ENCODE data around the gene PGS1.

The PGS1 gene

DNA sequence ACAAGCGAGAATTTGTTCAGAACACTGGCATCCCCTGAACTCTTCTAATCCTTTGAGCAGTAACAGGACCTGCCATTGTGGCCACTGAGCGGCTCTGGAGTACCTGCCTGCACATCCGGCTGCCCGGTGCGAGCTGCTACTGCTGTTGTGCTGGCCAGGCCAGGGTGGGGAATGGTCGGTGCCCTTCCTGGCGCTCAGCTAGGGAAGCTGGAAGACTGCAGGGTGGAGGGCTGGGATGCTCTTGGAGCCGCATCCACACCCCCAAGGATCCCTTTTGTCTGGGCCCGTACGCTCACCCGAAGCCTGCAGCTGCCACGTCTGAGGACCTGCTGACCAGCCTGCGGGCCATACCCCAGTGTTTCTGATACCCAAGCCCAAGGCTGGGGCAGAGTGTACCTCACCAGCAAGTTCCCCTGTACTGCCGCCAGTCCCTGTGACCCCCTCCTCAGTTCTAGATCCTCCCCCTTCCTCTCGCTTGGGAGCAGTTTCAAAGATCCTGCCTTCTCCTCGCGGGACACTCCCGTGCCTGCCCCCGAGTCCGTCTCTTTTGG, 49.7 kb downstream of the PGS1 start:
- DNase-seq (ENCODE audit: low read depth) = no peak

DNA sequence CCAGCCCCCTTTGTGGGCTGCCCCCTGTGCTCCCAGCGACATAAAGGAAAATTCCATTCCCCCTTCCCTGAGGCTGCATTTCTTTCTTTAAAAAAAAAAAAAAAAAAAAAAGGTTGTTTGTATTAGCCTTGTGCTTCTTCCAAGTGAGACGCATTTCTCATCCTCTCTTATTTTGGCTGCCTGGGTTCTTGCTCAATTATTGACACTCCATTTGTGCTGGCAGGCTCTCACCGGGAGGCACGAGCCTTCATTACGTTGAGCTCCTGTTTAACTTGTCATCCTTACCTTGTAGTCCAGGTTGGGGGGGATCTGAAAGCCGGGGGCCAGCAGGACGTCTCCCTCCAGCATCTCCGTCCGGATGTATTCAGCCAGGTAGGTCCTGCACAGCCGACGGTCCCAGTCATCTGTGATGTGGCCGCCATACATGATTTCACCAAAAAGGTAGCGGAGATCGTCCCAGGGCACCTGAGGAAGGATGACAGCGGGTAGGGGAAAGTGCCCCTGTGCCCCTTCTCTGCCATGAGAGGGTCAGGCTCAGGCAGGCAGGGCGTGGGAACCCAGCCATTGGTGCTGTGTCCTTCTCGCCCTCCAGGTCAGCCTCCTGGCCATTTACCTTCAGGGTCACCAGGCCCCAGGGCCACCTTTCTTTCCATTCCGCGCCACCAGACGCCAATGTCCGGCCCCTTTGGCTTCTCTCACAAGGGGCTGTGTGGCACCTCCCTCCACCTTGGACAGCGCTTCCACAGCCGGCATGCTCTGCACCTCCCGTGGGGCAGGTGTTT, 50.6 kb downstream of the PGS1 start:
- DNase-seq (ENCODE audit: low read depth) = no peak

DNA sequence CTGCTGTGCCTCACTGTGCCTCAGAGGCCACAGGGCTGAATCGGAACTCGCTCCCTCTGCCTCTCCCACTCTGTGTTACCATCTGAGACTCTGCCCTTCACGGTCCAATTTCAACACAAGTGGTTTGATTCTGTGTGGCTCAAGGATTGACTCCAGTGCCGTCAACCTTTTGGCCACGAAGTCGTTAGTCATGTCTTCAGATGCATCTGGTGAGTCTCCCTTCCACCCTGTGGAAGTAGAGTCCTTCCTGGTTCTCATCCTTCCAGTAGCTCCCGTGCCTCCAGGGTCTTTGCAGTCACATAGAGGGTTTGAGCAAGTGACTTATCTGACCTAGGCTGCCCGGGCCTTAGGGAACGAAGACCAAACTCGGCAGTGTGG, 51.2 kb downstream of the PGS1 start:
- DNase-seq (ENCODE audit: low read depth) = no peak

DNA sequence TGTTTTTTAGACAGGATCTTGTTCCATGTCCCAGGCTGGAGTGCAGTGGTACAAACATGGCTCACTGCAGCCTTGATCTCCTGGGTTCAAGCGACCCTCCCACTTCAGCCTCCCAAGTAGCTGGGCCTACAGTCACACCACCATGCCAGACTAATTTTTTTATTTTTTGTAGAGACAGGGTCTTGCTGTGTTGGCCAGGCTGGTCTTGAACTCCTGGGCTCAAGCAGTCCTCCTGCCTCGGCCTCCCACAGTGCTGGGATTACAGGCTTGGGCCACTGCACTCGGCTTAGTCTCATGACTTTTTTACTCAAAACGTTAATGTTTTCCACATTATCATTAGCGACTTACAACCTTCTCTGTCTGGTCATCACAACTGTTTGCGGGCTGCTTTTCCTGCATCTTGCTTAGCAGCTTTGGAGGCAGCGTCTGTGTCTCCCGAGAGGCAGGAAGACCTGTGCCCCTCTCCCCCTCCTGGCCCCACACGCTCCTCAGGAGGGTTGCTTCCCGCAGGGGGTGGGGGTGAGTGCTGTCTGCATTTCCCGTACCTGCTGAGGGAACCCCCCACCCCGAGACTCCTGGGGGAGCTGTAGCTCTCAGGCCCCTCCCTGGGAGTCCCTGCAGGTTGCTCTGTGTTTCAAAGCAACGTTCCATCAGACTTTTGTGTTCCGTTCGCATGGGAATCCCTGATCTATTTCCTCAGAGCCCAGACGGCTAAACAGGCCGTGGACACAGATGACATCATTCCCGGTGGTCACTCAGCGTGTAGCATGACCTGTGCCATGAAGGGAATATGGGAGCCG, 52.6 kb downstream of the PGS1 start:
- DNase-seq (ENCODE audit: low read depth) = no peak

DNA sequence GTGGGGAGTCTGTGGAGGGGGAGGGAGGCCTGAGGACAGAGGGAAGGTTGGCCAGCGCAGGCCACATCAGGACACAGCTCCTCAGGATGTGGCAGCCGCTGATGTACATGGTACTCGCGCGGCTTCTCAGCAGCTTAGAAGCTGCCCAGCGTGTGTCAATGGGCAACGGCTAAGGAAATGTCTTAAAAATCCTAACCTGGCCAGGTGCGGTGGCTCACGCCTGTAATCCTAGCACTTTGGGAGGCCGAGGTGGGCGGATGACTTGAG, 53.2 kb downstream of the PGS1 start:
- no peak for DNase-seq (ENCODE audit: low read depth)

DNA sequence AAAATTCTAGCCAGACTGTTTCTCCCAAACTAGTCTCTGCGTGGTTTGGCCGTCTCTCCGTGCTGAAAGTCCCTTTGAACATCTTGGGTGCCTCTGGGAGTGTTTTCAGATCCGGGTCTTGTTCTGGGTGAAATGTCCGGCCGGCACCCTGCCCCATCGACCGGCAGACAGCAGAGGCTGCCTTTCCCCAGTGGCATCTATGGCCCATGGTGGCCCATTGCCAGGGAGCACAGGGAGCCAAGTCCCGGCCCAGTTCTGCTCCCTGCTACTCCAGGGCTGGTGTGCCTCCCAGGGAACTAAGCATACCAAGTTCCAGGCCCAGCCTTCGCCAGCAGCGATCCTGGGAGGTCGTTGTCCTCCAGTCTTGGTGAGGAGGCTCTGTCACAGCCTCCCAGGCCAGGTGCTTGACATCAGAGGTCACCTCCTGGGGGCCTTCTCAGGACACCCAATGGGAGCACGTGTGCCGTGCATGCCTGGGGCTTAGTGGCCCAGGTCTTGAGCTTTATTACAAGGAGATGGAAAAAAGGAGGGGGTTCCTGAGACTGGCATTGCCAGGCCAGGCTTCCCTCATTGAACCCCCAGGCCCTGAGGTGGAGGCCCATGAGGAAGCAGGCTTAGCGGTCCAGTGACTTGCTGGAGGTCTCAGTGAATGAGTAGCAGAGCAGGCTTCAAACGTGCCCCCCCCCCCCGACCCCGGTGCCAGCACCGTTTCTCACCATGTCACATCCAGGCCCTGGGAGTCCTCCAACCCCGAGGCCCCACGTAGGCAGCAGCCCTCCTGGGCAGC, 54.0 kb downstream of the PGS1 start:
- DNase-seq (ENCODE audit: low read depth) = no peak

DNA sequence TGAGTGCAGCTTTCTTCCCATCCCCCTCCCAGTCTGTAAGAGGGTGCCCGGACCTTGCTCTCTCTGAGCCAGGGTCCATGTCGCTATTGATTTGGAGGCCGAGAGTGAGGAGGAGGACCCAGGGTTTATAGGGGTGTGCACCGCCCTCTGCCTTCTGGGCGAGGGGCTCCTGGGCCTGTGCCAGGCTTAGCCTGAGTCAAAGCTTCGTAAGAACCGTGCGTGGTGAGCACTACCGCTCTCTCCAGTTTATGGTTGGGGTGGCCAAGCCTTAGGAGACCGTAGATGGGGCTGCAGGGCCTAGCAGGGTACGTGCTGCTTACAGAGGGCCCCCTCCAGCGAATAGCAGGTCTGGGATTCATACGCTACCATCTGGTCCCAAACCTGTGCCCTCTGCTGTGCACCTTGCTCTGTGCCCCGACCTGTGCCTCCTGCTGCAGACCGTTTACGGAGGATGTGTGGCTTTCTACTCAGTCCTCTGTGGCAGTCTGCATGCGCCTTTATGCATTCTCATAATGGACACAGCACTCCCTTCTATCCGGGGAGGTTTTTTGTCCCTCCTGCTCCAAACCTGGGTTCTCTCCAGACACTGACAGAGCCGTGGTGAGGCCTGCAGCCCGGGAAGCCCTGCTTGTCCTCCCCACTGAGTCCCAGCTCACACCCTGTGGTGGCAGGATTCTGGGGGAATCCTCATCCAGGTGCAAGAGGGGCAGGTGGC, 54.7 kb downstream of the PGS1 start:
- DNase-seq (ENCODE audit: low read depth) = no peak

DNA sequence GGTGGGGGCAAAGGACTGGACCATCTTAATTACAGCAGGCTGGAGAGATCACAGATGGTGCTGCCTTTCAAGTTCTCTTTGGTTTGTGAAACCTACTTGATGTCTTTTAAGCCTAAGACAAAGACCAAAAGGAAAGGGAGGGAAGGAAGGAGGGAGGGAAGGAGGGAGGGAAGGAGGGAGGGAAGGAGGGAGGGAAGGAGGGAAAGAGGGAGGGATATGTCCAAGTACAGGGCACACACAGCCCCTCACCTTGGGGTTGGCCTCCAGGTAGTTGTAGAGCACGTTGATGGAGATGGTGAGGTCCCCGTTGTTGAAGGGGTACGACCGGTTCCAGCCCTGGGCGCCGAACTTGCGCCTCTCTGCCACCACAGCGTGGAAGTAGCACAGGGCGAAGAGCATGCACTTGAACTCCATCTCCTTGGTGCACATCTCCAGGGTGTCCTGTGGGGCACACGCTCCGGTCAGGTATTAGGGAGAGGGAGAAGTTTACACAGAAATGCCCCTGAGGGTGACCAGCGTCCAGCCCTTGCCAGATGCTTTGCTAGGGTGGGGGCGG, 55.4 kb downstream of the PGS1 start:
- DNase-seq (ENCODE audit: low read depth) = no peak

DNA sequence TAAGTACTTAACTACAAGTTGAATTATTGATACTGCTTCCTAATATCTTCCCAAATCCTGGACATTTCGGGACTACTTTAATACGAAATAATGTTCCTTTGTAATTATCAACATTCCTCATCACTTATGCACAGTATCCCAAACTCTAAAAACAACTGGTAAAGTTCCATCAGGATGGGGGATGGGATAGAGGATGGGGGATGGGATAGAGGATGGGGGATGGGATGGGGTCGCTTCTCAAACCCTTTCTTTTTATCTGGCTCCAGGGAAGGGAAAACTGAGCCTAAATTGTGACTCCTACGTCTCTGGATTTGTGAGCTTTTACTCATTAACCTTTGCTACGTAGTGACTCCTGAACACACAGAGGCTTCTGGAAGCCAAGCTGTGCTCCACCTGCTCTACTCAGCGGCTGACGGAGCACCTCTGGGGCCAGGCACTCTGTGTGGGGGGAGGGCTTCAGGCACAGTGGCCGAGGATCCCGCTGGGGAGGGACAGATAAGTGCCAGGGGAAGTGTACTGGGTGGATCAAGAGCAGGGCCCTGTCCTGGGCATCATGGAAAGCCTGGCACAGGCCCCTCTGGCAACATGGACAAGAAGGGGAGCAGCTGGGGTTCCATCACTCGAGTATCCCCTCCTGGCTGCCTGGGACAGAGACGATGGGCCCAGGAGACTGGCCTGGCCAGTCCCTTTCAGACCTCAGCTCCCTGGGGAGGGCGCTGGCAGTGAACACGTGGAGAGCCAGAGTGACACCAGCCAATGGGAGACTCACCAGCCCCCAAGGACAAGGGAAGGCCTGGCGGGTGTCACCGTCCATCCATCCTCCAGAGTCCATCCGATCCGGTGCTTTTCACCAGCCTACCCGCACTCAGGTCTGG, 56.2 kb downstream of the PGS1 start:
- no peak for DNase-seq (ENCODE audit: low read depth)

DNA sequence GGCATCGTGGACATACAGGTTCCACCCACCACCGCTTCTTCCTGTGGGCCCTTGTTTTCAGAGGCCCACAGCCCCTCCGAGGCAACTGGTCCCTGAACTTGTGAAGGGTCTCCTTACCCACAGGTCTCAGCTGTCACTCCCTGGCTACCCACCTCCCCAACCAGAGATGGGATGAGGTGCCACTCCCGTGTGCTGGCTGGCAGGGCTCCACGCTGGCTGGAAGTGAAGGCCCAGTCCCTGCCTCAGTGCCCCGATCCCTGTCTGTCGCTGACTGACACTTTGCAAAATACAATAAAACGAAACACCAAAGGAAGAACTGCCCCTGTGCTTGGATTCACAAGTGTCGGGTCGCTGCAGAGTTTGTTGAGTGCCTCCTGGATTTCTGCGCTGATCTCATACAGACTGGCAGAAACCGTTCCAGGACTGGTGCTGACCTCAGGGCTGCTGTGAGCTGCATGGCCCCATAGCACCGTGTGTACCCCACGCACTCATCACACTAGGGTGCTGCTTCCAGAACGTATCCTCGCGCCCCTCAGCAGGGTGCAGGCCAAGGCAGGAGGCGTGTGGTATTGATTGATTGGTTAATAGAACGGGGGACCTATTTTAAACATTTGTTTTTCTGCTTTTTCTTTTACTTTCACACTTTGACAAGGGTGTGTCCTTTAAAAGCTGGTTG, 57.0 kb downstream of the PGS1 start:
- no peak for DNase-seq (ENCODE audit: low read depth)

DNA sequence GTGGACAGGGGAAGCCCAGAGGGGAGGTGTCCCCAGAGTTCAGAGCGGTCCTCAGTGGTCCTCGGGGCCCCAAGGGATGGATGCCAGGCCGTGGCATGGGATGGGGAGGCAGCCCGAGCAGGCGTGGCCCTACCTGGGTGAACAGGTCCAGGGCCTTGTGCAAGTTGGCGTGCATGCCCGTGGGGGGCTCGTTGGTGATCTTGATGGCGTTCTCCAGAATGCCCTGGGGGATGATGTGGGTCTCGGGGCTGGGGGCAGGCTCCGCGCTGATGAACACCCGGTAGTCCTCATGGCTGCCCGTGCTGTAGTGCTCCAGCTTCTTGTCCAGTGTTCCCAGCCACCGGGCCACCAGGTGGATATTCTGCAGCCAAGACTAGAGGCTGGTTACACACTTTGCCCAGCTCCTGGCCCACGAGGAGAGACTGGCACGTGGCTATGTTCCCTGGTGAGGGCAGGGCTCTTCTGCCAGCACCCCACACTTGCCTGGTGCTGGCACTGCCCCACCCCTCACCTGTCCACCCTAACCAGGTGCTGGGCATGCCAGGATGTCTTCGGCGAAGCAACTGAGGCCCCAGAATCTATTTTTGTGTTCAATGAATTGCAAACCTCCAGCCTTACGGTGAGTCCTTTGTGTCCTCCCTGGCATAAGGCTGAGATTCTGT, 59.2 kb downstream of the PGS1 start:
- DNase-seq (ENCODE audit: low read depth) = no peak

DNA sequence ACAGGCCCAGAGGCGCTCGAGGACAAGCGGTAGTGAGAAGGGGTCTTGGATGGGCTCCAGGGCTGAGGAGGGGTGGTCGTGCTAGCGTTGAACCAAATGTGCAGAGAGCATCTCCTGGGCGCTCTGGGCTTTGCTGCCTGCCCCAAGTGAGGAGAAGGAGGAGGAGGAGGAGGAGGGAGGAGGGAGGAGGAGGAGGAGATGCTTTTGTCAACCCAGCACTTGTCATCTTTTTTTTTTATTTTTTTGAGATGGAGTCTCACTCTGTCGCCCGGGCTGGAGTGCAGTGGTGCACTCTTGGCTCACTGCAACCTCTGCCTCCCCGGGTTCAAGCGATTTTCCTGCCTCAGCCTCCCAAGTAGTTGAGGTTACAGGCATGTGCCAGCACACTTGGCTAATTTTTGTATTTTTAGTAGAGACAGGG, 59.8 kb downstream of the PGS1 start:
- no peak for DNase-seq (ENCODE audit: low read depth)

DNA sequence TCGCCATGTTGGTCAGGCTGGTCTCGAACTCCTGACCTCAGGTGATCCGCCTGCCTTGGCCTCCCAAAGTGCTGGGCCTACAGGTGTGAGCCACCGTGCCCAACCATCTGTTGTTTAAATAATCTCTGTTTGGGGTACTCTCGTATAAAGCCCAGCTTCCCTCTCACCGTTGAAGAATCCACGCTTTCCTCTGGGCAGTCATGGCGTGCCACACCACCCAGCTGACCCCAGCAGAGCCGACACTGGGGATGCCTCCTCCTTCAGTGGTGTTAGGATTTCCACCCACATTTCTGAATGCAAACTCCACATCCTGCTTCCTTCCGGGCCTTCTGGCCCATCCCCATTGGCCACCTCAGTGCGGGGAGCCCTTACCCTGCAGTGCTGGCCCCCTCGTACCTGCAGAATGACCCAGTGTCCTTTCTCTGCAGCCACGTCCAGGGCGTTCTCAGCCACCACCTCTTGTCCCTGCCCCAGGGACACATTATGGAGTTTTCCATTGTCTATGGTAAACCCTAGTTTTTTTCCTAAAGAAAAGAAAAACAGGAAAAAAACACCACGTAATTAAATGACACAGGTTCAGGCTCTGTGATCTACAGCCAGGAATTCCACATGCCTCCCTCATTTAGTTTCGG, 60.4 kb downstream of the PGS1 start:
- DNase-seq (ENCODE audit: low read depth) = no peak

DNA sequence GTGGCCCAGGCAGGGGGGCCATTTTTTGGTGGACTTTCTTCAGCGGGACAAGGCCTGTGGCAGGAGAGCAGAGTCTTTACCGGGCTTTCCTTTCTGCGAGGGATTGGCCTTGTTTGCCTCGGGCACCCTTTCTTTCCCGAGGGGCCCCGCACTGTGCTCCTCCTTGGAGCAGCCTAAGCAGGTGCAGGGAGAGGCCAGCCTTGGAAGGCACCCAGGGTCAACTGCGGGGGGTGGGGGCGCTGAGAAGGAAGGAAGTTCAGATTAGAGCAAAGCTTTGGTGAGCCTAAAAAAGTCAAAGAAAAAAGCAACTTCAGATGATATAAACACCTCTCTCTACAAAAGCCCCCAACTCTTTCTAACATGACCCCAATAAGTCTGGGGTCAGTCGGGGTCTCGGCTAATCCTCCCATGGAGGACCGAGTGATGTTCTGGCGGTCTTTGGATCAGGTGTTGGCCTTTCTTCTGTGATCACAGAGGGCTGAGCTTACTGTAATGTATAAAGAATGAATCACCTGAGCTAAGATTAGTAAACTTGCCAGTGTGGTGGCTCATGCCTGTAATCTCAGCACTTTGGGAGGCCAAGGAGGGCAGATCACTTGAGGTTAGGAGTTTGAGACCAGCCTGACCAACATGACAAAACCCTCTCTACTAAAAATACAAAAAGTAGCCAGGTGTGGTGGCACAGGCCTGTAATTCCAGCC, 63.0 kb downstream of the PGS1 start:
- no peak for DNase-seq (ENCODE audit: low read depth)

DNA sequence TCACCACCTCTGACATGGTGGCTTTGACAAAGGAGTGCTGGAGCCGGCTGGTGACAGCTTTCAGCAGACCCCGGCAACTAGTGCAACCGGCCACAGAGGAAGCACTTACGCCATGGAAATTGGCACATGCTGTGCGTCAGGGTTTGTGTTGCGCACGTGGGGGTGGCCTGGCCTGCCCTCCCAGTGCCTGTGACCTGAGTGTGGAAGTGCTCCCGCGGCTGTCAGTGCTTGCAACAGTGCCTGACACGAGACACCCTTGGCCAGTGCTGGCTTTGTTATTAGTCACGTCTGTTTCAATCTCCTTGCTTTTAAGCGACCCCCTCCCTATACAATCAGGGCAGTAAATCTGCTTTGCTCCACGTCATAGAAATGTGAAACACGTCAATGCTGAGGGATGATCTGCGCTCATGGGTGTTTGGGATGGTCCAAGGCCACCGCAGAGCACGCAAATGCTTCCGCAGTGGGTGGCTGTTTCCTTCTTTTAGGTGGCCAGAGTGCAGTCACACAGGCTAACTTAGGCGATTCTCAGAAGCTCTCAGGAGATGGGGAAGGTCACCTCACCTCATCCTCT, 64.3 kb downstream of the PGS1 start:
- DNase-seq (ENCODE audit: low read depth) = no peak

DNA sequence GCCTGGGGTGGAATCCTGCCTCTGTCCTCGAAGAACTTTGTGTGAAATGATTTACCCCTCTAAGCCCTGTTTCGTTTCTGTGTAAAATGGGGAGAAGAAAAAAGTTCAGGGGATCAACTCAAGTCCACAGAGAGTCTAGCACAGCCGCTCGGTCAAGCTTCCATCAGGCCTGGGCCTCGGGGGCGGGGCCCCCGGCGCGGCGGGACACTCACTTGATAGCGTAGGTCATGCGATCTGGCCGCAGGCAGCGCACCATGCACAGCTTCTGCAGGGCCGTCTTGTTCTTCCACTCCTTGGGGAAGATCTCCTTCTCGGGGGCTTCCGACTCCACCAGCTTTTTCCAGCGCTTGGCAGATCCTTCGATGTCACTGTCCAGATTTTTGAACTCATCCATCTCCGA, 65.9 kb downstream of the PGS1 start:
- DNase-seq (ENCODE audit: low read depth) = no peak

DNA sequence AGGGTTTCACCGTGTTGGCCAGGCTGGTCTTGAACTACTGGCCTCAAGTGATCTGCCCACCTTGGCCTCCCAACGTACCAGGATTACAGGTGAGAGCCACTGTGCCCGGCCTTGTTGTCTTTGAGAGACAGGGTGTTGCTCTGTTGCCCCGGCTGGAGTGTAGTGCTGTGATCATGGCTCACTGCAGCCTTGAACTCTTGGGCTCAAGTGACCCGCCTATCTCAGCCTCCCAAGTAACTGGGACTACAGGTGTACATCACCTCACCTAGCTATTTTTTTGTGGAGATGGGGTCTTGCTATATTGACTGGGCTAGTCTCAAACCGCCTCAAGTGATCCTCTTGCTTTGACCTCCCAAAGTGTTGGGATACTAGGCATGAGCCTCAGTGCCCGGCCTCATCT, 68.4 kb downstream of the PGS1 start:
- DNase-seq (ENCODE audit: low read depth) = no peak

DNA sequence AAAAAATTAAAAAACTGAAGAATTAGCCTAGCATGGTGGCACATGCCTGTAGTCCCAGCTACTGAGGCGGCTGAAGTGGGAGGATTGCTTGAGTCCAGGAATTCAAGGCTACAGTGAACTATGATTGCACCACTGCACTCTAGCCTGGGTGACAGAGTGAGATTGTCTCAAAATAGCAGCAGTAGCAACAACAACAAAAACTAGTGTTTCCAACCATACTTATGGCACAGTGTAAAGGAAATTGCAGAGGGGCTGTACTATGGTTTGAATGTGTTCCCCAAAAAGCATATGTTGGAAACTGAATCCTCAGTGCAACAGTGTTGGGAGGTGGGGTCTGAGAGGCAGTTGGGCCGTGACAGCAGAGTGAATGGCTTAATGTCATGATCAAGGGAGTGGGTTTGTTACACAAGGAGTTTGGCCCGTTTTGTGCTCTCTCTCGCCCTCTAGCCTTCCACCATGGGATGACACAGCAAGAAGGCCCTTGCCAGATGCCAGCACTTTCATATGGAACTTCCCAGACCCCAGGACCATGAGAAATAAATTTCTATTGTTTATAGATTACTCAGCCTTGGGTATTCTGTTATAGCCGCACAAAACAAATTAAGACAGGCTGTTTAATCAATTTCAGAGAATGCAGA, 70.0 kb downstream of the PGS1 start:
- no peak for DNase-seq (ENCODE audit: low read depth)

Measured in stromal cell of bone marrow (primary cell).